Right cardiac atrium (tissue), 5 donors: ENCODE data around the gene DNAH10. TPM values are rescaled to one million over a fixed set of nuclear protein-coding genes. Genes with fewer than 3 reads are reported as not detected.

Experiments used
- ATAC-seq, 2 donors: fragments of 200-7000 bp; cut with Tn5 transposase; one replicate each; pipeline versions ENCODE4 v1.8.0 to v1.9.1; 2020; ENCODE audit warnings: moderate library complexity in 2 of 2, mild to moderate bottlenecking in 1 of 2
- DNase-seq, 3 donors: peaks; one replicate each; pipeline ENCODE4 v3.0.0-alpha.2; 2020
- H3K27ac ChIP-seq: one replicate; pipeline ENCODE4 v1.5.1; 2013; ENCODE audit warnings: mild to moderate bottlenecking, low read length, control low read depth, moderate library complexity
- H3K27me3 ChIP-seq: one replicate; pipeline ENCODE4 v1.6.1; 2013; ENCODE audit not compliant: control insufficient read depth, insufficient read depth
- H3K4me1 ChIP-seq: one replicate; pipeline ENCODE4 v1.6.1; 2013; ENCODE audit warnings: low read length; ENCODE audit not compliant: control insufficient read depth, insufficient read depth
- H3K4me3 ChIP-seq: one replicate; pipeline ENCODE4 v1.5.1; 2013; ENCODE audit warnings: low read length, control low read depth
- H3K9me3 ChIP-seq: one replicate; pipeline ENCODE4 v1.6.1; 2013; ENCODE audit warnings: low read length; ENCODE audit not compliant: control insufficient read depth
- WGBS: extraction: QIAGEN DNeasy Blood & Tissue Kit; methylation state at CpG from one replicate; pipeline ENCODE4 v1.1.7; 2013; 5-methylcytosine and 5-hydroxymethylcytosine counted together
- intact Hi-C, 4 donors: fragments of 100-400 bp; cut with DNase I; formaldehyde crosslinking; loops; one replicate each; pipeline versions ENCODE4 v1.11.0 to v1.14.0; 2022 to 2023
- polyA plus RNA-seq: library from polyadenylated mRNA; stranded (reverse); fragments of 200-250 nt; gene quantifications from one replicate; pipeline ENCODE4 v1.2.3, GENCODE V29; 2013
- total RNA-seq, 4 donors: library from RNA; stranded (reverse); fragmentation: NEBNext Ultra II Directional; extraction: Animal tissue kit (Norgen Biotek cat#: 25700); gene quantifications; one replicate each; pipeline ENCODE4 v1.2.1, GENCODE V29; 2021
- donor health status: healthy with polysubstance abuse.
- donor health status: DM: no; HTN: yes; CAD: no.
- donor health status: DM: no; HTN: no; CAD: no.
- donor health status: DM: no; HTN: yes; CAD: no; lungs with severe emphysema.
- donor health status: DM: yes; HTN: yes; CAD: no.

The DNAH10 gene
- total and polyA plus RNA-seq, 5 donors = 0.06 to 0.11 (median 0.07) TPM; not detected in 1

DNA sequence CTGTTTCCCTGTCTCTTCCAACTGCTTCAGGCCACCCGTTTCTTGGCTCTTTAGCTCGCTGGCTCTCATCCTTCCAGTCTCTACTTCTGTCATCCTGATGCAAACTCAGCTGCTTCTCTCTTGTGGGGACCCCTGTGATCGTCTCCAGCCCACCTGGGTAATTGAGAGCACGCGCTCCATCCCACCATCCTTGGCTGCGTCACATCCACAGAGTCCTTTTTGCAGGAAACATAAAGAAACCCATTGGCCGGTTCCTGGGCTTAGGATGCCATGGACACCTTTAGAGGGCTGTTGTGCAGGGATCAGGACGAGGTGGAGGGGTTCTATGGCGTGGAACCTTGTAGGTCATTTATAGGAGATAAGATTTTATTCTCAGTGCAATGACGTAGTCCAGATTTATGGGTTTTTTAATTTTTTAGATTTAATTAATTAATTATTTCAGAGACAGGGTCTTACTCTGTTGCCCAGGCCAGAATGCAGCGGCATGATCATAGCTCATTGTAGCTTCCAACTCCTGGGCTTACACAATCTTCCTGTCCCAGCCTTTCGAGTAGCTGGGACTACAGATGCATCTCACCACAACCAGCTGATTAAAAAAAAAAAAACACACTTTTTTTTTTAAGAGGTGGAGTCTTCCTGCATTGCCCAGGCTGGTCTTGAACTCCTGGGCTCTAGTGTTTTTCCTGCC is 127.9 kb downstream of the DNAH10 start:
- no peak for DNase-seq
- Histone ChIP-seq H3K4me3 (no peak overlapping the region), H3K4me1 (no peaks in the 10 kb centered on the region), H3K9me3 (no peaks in the 10 kb centered on the region), H3K27ac (no peak overlapping the region), H3K27me3 (no peaks in the 10 kb centered on the region)
- WGBS = 79% methylated on average over 12 of the region's 12 CpGs
- intact Hi-C loops = no loop called here
- no peak for ATAC-seq

- ATAC-seq (no peak), DNase-seq (no peak)
- intact Hi-C loops = no loop called here
- no peak overlapping the region for H3K4me3 ChIP-seq
- H3K27me3 ChIP-seq = no peaks in the 10 kb centered on the region
- 62% methylated on average over 10 of the region's 10 CpGs for WGBS
- no peaks in the 10 kb centered on the region for H3K9me3 ChIP-seq
- no peaks in the 10 kb centered on the region for H3K4me1 ChIP-seq
- H3K27ac ChIP-seq = no peak overlapping the region
These were observed 128.4 kb downstream of the DNAH10 start for GRCh38 chr12:123890536-123890902.

- no peaks in the 10 kb centered on the region for H3K4me1 ChIP-seq
- H3K27ac ChIP-seq = no peak overlapping the region
- intact Hi-C loops = no loop called here
- H3K9me3 ChIP-seq = no peaks in the 10 kb centered on the region
- H3K27me3 ChIP-seq = no peaks in the 10 kb centered on the region
- ATAC-seq (no peak), DNase-seq (no peak)
- 88% methylated on average over 7 of the region's 7 CpGs for WGBS
- H3K4me3 ChIP-seq = no peak overlapping the region
These were observed 128.9 kb downstream of the DNAH10 start for GRCh38 chr12:123891011-123891410.

DNA sequence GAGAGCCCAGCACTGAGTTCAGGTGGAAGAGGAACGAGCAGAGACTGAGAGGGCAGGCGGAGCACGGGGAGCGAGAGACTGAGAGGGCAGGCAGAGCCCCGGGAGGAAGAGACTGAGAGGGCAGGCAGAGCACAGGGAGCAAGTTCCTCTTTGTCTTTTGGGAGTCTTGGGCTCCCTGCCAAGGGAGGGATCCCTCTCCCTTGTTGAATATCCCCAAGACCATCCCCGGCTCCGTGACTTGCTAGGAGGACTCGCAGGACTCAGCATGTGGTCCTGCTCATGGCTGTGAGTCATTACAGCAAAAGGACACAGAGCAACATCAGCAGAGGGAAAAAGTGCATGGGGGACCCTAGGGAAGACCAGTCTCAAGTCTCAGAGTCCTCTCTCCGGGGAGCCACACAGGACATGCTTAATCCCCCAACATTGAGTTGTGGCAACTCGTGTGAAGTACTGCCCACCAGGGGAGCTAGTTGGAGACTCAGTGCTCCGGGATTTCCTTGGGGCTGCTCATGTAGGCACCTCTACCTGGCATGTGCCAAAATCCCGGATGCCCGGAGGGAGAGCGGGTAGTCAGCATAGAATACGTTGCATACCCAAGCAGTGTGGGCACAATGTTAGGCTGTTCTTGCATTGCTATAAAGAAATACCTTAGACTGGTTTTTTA is 129.5 kb downstream of the DNAH10 start:
- DNase-seq (no peak), ATAC-seq (no peak)
- Histone ChIP-seq H3K4me1 (no peaks in the 10 kb centered on the region), H3K9me3 (no peaks in the 10 kb centered on the region), H3K27me3 (no peaks in the 10 kb centered on the region), H3K27ac (no peak overlapping the region), H3K4me3 (no peak overlapping the region)
- 65% methylated on average over 15 of the region's 15 CpGs for whole genome bisulfite sequencing
- intact Hi-C loops = no loop called here

DNA sequence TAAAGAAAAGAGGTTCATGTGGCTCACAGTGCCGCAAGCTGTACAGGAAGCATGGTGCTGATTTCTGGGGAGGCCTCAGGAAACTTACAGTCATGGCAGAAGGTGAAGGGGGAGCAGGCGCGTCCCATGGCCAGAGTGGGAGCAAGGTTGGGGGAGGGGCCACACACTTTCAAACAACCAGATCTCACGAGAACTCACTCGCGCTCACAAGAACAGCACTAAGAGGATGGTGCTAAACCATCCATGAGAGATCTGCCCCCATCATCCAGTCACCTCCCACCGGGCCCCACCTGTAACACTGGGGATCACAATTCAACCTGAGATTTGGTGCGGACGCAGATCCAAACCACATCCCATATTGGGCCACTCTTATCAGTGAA is 130.1 kb downstream of the DNAH10 start:
- Histone ChIP-seq H3K4me3 (no peak overlapping the region), H3K27ac (no peak overlapping the region), H3K4me1 (no peaks in the 10 kb centered on the region), H3K27me3 (no peaks in the 10 kb centered on the region), H3K9me3 (no peaks in the 10 kb centered on the region)
- 88% methylated on average over 9 of the region's 9 CpGs for WGBS
- DNase-seq (no peak), ATAC-seq (no peak)
- intact Hi-C loops = no loop called here

DNA sequence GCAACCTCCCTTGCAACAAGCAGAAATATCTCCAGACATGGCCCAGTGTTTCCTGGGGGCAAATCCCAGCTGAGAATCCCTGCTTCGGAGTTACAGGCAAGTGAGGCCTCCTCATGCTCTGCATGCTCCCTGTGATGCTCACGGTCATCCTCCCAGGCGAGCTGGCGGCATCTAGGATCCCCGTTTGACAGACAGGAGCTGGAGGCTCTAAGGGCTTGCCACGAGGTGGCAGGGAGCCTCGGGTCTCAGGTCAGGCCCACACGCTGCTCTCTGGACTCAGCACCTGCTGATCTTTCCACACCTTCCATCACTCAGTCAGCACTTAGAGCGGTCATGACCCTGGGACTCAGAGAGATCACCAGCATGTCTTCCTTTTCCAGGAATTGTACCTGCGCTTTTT is 130.8 kb downstream of the DNAH10 start:
- ATAC-seq = no peak
- intact Hi-C loops = no loop called here

GRCh38 chr12:123893276-123893675 is 131.2 kb downstream of the DNAH10 start:
- no peak overlapping the region for H3K4me3 ChIP-seq
- H3K27me3 ChIP-seq = no peaks in the 10 kb centered on the region
- intact Hi-C loops = no loop called here
- WGBS = 77% methylated on average over 9 of the region's 9 CpGs
- H3K9me3 ChIP-seq = no peaks in the 10 kb centered on the region
- no peak overlapping the region for H3K27ac ChIP-seq
- no peaks in the 10 kb centered on the region for H3K4me1 ChIP-seq
- DNase-seq (no peak), ATAC-seq (no peak)

More for the DNA sequence above, 130.8 kb downstream of the DNAH10 start:
- DNase-seq = no peak
- no peaks in the 10 kb centered on the region for H3K4me1 ChIP-seq
- H3K9me3 ChIP-seq = no peaks in the 10 kb centered on the region
- no peak overlapping the region for H3K4me3 ChIP-seq
- no peaks in the 10 kb centered on the region for H3K27me3 ChIP-seq
- 48% methylated on average over 10 of the region's 10 CpGs for WGBS
- H3K27ac ChIP-seq = no peak overlapping the region

- ATAC-seq (no peak), DNase-seq (no peak)
- Histone ChIP-seq H3K27ac (no peak overlapping the region), H3K4me3 (no peak overlapping the region), H3K4me1 (no peaks in the 10 kb centered on the region), H3K27me3 (no peaks in the 10 kb centered on the region), H3K9me3 (no peaks in the 10 kb centered on the region)
- intact Hi-C loops = no loop called here
- WGBS = 73% methylated on average over 4 of the region's 4 CpGs
These were observed 132.8 kb downstream of the DNAH10 start for GRCh38 chr12:123894823-123895345.

GRCh38 chr12:123895451-123895850 is 133.3 kb downstream of the DNAH10 start:
- Histone ChIP-seq H3K27me3 (no peaks in the 10 kb centered on the region), H3K4me1 (no peaks in the 10 kb centered on the region), H3K27ac (no peak overlapping the region), H3K4me3 (no peak overlapping the region), H3K9me3 (no peaks in the 10 kb centered on the region)
- 84% methylated on average over 8 of the region's 8 CpGs for WGBS
- DNase-seq = no peak
- intact Hi-C loops = no loop called here
- ATAC-seq = no peak

- Histone ChIP-seq H3K27ac (no peak overlapping the region), H3K9me3 (no peaks in the 10 kb centered on the region), H3K4me3 (no peak overlapping the region), H3K27me3 (no peaks in the 10 kb centered on the region), H3K4me1 (no peaks in the 10 kb centered on the region)
- 54% methylated on average over 8 of the region's 8 CpGs for WGBS
- intact Hi-C loops = no loop called here
- no peak for ATAC-seq
- no peak for DNase-seq
These were observed 134.7 kb downstream of the DNAH10 start for GRCh38 chr12:123896767-123897166.

GRCh38 chr12:123897221-123897620 is 135.1 kb downstream of the DNAH10 start:
- DNase-seq (no peak), ATAC-seq (no peak)
- no peaks in the 10 kb centered on the region for H3K9me3 ChIP-seq
- H3K4me3 ChIP-seq = no peak overlapping the region
- intact Hi-C loops = no loop called here
- no peaks in the 10 kb centered on the region for H3K4me1 ChIP-seq
- H3K27me3 ChIP-seq = no peaks in the 10 kb centered on the region
- 86% methylated on average over 5 of the region's 5 CpGs for WGBS
- H3K27ac ChIP-seq = no peak overlapping the region
